Transverse colon (tissue), 4 donors: ENCODE measurements around the gene NMS. TPM values are rescaled to one million over a fixed set of nuclear protein-coding genes. Genes with fewer than 3 reads are reported as not detected.

ENCODE experiments used
- DNase-seq: peaks from one replicate; pipeline ENCODE4 v3.0.0-alpha.2; 2019
- H3K27ac ChIP-seq, 4 donors: fragments of 200-600 bp; sonication (generic); 2 replicates each; pipeline ENCODE4 v1.5.1; 2016 to 2018; ENCODE audit warnings: inconsistent platforms in 4 of 4
- H3K27me3 ChIP-seq: fragments of 200-600 bp; sonication (generic); 2 replicates; pipeline ENCODE4 v1.5.1; 2017; ENCODE audit warnings: inconsistent platforms
- H3K36me3 ChIP-seq, 4 donors: fragments of 200-600 bp; sonication (generic); 2 replicates each; pipeline ENCODE4 v1.5.1; 2017 to 2019; ENCODE audit warnings: inconsistent platforms in 4 of 4
- H3K4me1 ChIP-seq, 4 donors: fragments of 200-600 bp; sonication (generic); 2 replicates each; pipeline ENCODE4 v1.5.1; 2017 to 2020; ENCODE audit warnings: inconsistent platforms in 4 of 4
- H3K4me3 ChIP-seq, 4 donors: fragments of 200-600 bp; sonication (generic); 1 replicate in 1 of 4; 2 replicates in 3 of 4; pipeline versions ENCODE4 v1.5.1 to v1.6.1; 2017 to 2019; ENCODE audit warnings: inconsistent platforms in 4 of 4
- H3K9me3 ChIP-seq, 2 donors: fragments of 200-600 bp; sonication (generic); 2 replicates each; pipeline ENCODE4 v1.5.1; 2017 to 2019; ENCODE audit warnings: inconsistent platforms in 2 of 2
- CTCF ChIP-seq, 5 experiments: fragments of 200-600 bp in 3 of 5; fragments of 450-650 bp in 2 of 5; sonication (generic) in 3 of 5; IDR thresholded peaks; 1 replicate in 2 of 5; 2 replicates in 3 of 5; pipeline ENCODE4 v1.5.1; 2016 to 2017; ENCODE audit warnings: antibody characterized with exemption in 5 of 5, inconsistent platforms in 3 of 5, mild to moderate bottlenecking in 2 of 5, moderate library complexity in 1 of 5
- EP300 ChIP-seq: sonication (generic); formaldehyde crosslinking; IDR thresholded peaks from one replicate; pipeline ENCODE4 v1.6.1; 2017; ENCODE audit warnings: antibody characterized with exemption, low read depth
- POLR2A ChIP-seq: fragments of 450-650 bp; IDR thresholded peaks from one replicate; pipeline ENCODE4 v1.6.1; 2016; ENCODE audit warnings: antibody characterized with exemption, mild to moderate bottlenecking, moderate library complexity
- POLR2AphosphoS5 ChIP-seq, 3 donors: sonication (generic); formaldehyde crosslinking; IDR thresholded peaks; one replicate each; pipeline ENCODE4 v1.6.1; 2016; ENCODE audit warnings: antibody characterized with exemption in 3 of 3
- WGBS, 2 donors: methylation state at CpG; one replicate each; pipeline ENCODE4 v1.1.5; 2018; ENCODE audit warnings: low coverage in 1 of 2; 5-methylcytosine and 5-hydroxymethylcytosine counted together
- in situ Hi-C, 4 donors: fragments of 200-750 bp; cut with MboI; loops; one replicate each; pipeline versions ENCODE4 v1.15.0 to v1.15.1; 2017; ENCODE audit warnings: low sequenced_read_pairs in 3 of 4, low pct_ligation_motif_present in 1 of 4, low pct_unique_long_range_greater_than_20kb in 1 of 4
- intact Hi-C: fragments of 100-400 bp; cut with DNase I; formaldehyde crosslinking; loops from one replicate; pipeline ENCODE4 v1.15.1; 2023; ENCODE audit warnings: low total_unique reads
- total RNA-seq, 4 donors: library from RNA; depleted of rRNA; stranded (reverse); fragments of >200 nt; gene quantifications; one replicate each; pipeline ENCODE4 v1.1.0, GENCODE V29; 2016

Gene NMS
- total RNA-seq, 4 donors from 2014 or later = not detected

- no peak overlapping the region for H3K4me3 ChIP-seq
- in situ Hi-C loops (no loop called here), intact Hi-C loops (no loop called here)
- TF ChIP-seq POLR2AphosphoS5 (IDR thresholded peaks at IDR 0.05) (no peak), POLR2A (no peak), CTCF (IDR thresholded peaks at IDR 0.05) (no peak), EP300 (no peak)
- DNase-seq = no peak
- WGBS, 2 donors = 66 to 83% methylated on average over 2 of the region's 2 CpGs
- H3K27me3 ChIP-seq = no peaks in the 10 kb centered on the region
- no peaks in the 10 kb centered on the region for H3K9me3 ChIP-seq
- no peak overlapping the region for H3K27ac ChIP-seq
- H3K36me3 ChIP-seq = no peaks in the 10 kb centered on the region
- H3K4me1 ChIP-seq = no peaks in the 10 kb centered on the region
Measured at GRCh38 chr2:100518801-100519200, 48.5 kb downstream of the NMS start.

GRCh38 chr2:100520224-100520623 lies 49.9 kb downstream of the NMS start:
- H3K27me3 ChIP-seq = no peaks in the 10 kb centered on the region
- no peak overlapping the region for H3K4me3 ChIP-seq
- TF ChIP-seq POLR2AphosphoS5 (IDR thresholded peaks at IDR 0.05) (no peak), EP300 (no peak), CTCF (IDR thresholded peaks at IDR 0.05) (no peak), POLR2A (no peak)
- in situ Hi-C loops = no loop called here
- whole genome bisulfite sequencing, 2 donors = 67 to 77% methylated on average over 1 to 2 of the region's 2 CpGs
- no peaks in the 10 kb centered on the region for H3K9me3 ChIP-seq
- no peaks in the 10 kb centered on the region for H3K36me3 ChIP-seq
- H3K4me1 ChIP-seq = no peaks in the 10 kb centered on the region
- H3K27ac ChIP-seq = no peak overlapping the region
- DNase-seq = no peak
- intact Hi-C loops = no loop called here

DNA sequence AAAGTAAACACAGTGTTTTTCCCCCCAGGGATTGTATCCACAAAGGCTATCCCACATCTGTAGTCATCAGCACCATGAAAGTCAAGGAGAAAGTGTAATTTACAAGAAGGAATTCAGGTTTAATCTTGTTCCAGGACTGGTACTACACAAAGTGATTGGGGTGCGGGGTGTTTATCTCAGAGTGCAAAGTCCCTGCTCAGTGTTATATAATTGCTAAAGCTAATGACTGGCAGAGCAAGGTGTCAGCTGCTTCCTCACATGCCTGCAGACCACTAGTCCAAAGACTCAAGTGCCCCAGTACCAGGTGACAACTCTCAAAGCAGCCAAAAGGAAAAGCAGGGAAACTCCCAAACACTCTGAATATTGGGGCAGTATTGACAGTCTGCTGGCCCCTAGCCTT lies 52.1 kb downstream of the NMS start:
- no peak for DNase-seq
- TF ChIP-seq CTCF (IDR thresholded peaks at IDR 0.05) (no peak), POLR2A (no peak), EP300 (no peak), POLR2AphosphoS5 (IDR thresholded peaks at IDR 0.05) (no peak)
- no peaks in the 10 kb centered on the region for H3K9me3 ChIP-seq
- intact Hi-C loops = no loop called here
- no peak overlapping the region for H3K27ac ChIP-seq
- H3K4me1 ChIP-seq = no peaks in the 10 kb centered on the region
- H3K27me3 ChIP-seq = no peaks in the 10 kb centered on the region
- H3K4me3 ChIP-seq = no peak overlapping the region
- in situ Hi-C loops = no loop called here
- H3K36me3 ChIP-seq = no peaks in the 10 kb centered on the region
- 54 to 80% methylated on average over 1 of the region's 1 CpG for WGBS, 2 donors

DNA sequence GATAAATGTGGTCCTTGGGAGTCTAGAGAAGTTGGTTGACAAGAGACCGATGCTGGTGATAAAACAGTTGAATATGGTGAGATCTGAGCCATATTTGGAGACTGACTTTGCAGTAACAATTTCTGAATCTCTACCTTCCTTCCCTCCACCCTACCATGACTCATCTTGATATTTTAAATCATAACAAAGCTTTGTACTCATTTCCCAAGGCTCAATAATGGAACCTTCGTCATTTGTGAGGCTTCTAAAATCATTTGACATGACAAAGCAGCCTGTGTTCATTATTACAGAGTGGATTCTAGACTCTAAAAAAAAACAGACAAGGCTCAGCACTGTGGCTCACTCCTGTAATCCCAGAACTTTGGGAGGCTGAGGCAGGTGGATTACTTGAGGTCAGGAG lies 54.0 kb downstream of the NMS start:
- 79% methylated on average over 2 of the region's 2 CpGs; no CpG with 5 or more reads in 1 of the 2 donors for WGBS, 2 donors
- Histone ChIP-seq H3K4me3 (no peak overlapping the region), H3K4me1 (no peaks in the 10 kb centered on the region), H3K27ac (no peak overlapping the region), H3K9me3 (no peaks in the 10 kb centered on the region), H3K27me3 (no peaks in the 10 kb centered on the region), H3K36me3 (no peaks in the 10 kb centered on the region)
- in situ Hi-C loops (no loop called here), intact Hi-C loops (no loop called here)
- no peak for TF ChIP-seq CTCF (IDR thresholded peaks at IDR 0.05)
- no peak for TF ChIP-seq POLR2A
- TF ChIP-seq EP300 = no peak
- TF ChIP-seq POLR2AphosphoS5 (IDR thresholded peaks at IDR 0.05) = no peak
- no peak for DNase-seq
